Cardiac muscle cell (in vitro differentiated cells and primary cell): ENCODE measurements around the gene ENSA. TPM values are rescaled to one million over a fixed set of nuclear protein-coding genes. Genes with fewer than 3 reads are reported as not detected.
"Not testable (repeated sequence)": the region's sequence is repeated elsewhere in the genome, so short reads cannot be mapped to it uniquely, and the experiment has no call there.

ENCODE experiments used
- DNase-seq, 2 donors: peaks; one replicate each; pipeline versions ENCODE4 v3.0.0 to v3.0.0-alpha.2; 2010 to 2017; ENCODE audit warnings: low read depth in 1 of 2, low spot score in 1 of 2
- H3K27ac ChIP-seq: fragments of 200-600 bp; sonication (generic); 2 replicates; pipeline ENCODE4 v1.5.1; 2016
- H3K27me3 ChIP-seq: fragments of 200-600 bp; sonication (generic); 2 replicates; pipeline ENCODE4 v1.6.0; 2016; ENCODE audit warnings: control low read depth
- H3K36me3 ChIP-seq: fragments of 200-600 bp; sonication (generic); 2 replicates; pipeline ENCODE4 v1.5.1; 2016; ENCODE audit warnings: control low read depth
- H3K4me1 ChIP-seq: fragments of 200-600 bp; sonication (generic); 2 replicates; pipeline ENCODE4 v1.8.1; 2017; ENCODE audit warnings: low read depth, mild to moderate bottlenecking, mixed run types
- H3K4me3 ChIP-seq: fragments of 200-600 bp; sonication (generic); 2 replicates; pipeline ENCODE4 v1.5.1; 2016; ENCODE audit warnings: mild to moderate bottlenecking
- H3K9me3 ChIP-seq: fragments of 200-600 bp; sonication (generic); 2 replicates; pipeline ENCODE4 v1.5.1; 2017; ENCODE audit warnings: low read depth, mild to moderate bottlenecking, control low read depth
- polyA plus RNA-seq: library from polyadenylated mRNA; unstranded; fragments of >200 nt; fragmentation: Nextera tagmentation; extraction: Ambion mirVana; gene quantifications from 2 replicates; pipeline ENCODE4 v1.2.1, GENCODE V29; 2016
- total RNA-seq: library from RNA; depleted of rRNA; stranded (reverse); fragments of >200 nt; gene quantifications from 2 replicates; pipeline ENCODE4 v1.2.3, GENCODE V29; 2016
- TF ChIP-seq, protein P1 (sequence below): IDR thresholded peaks from 2 replicates; pipeline ENCODE4 v1.5.1; 2012; ENCODE audit warnings: low read depth, mild to moderate bottlenecking, low read length

The ENSA gene
- total and polyA plus RNA-seq, 2 experiments from 2014 or later: 65.9 to 82.2 TPM

DNA sequence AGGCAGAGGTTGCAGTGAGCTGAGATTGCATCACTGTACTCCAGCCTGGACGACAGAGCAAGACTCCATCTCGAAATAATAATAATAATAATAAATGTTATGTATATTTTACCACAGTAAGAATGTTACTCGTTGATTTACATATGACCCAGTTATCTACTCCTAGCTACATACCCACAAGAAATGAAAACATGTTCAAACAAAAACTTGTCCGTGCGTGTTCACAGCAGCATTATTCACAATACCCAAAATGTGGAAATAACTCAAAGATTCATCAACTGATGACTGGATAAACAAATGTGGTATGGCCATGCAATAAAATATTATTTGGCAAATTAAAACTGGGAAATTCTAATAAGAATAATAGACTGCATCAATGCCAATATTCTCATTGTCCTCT, 31.7 kb upstream of the ENSA start:
- no peaks in the 10 kb centered on the region for H3K27me3 ChIP-seq
- DNase-seq: no peak
- no peak overlapping the region for H3K27ac ChIP-seq
- no peak overlapping the region for H3K4me3 ChIP-seq
- H3K36me3 ChIP-seq: peaks cover 12% of the 10 kb centered on the region
- TF ChIP-seq, protein P1, sequence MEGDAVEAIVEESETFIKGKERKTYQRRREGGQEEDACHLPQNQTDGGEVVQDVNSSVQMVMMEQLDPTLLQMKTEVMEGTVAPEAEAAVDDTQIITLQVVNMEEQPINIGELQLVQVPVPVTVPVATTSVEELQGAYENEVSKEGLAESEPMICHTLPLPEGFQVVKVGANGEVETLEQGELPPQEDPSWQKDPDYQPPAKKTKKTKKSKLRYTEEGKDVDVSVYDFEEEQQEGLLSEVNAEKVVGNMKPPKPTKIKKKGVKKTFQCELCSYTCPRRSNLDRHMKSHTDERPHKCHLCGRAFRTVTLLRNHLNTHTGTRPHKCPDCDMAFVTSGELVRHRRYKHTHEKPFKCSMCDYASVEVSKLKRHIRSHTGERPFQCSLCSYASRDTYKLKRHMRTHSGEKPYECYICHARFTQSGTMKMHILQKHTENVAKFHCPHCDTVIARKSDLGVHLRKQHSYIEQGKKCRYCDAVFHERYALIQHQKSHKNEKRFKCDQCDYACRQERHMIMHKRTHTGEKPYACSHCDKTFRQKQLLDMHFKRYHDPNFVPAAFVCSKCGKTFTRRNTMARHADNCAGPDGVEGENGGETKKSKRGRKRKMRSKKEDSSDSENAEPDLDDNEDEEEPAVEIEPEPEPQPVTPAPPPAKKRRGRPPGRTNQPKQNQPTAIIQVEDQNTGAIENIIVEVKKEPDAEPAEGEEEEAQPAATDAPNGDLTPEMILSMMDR: no peak
- H3K4me1 ChIP-seq: no peaks in the 10 kb centered on the region
- no peaks in the 10 kb centered on the region for H3K9me3 ChIP-seq

GRCh38 chr1:150660584-150660983, 31.2 kb upstream of the ENSA start:
- Histone ChIP-seq H3K4me1 (no peaks in the 10 kb centered on the region), H3K27ac (no peak overlapping the region), H3K4me3 (no peak overlapping the region), H3K27me3 (no peaks in the 10 kb centered on the region), H3K36me3 (peaks cover 12% of the 10 kb centered on the region), H3K9me3 (no peaks in the 10 kb centered on the region)
- TF ChIP-seq, protein P1: no peak
- DNase-seq: no peak

DNA sequence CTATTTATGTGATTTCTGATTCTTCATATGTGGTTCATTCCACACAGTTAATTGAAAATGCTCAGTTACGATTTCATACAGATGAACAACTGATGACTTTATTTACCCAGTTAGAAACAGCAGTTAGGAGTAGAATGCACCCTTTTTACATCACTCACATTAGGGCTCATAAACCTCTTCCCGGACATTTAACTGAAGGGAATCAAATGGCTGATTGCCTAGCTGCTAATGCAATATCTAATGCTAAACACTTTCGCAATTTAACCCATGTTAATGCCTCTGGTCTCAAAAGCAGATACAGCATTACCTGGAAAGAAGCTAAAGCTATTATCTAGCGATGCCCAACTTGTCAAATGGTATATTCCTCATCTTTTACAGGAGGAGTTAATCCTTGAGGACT, 27.7 kb upstream of the ENSA start:
- not testable (repeated sequence) for H3K4me1 ChIP-seq, DNase-seq, H3K4me3 ChIP-seq, H3K27ac ChIP-seq, H3K27me3 ChIP-seq, H3K9me3 ChIP-seq
- H3K36me3 ChIP-seq: peaks cover 12% of the 10 kb centered on the region

GRCh38 chr1:150654635-150655034, 25.2 kb upstream of the ENSA start:
- H3K27ac ChIP-seq, H3K27me3 ChIP-seq, H3K4me1 ChIP-seq, H3K4me3 ChIP-seq, H3K9me3 ChIP-seq, DNase-seq, H3K36me3 ChIP-seq: not testable (repeated sequence)

- no peaks in the 10 kb centered on the region for H3K27me3 ChIP-seq
- H3K36me3 ChIP-seq: peaks cover 15% of the 10 kb centered on the region
- H3K9me3 ChIP-seq: no peaks in the 10 kb centered on the region
- no peaks in the 10 kb centered on the region for H3K4me1 ChIP-seq
- TF ChIP-seq, protein P1: no peak
- H3K27ac ChIP-seq: no peak overlapping the region
- no peak overlapping the region for H3K4me3 ChIP-seq
- DNase-seq: peak in 1 of 2 donors; percentile 63
Observed at GRCh38 chr1:150650193-150650592, 20.8 kb upstream of the ENSA start.

DNA sequence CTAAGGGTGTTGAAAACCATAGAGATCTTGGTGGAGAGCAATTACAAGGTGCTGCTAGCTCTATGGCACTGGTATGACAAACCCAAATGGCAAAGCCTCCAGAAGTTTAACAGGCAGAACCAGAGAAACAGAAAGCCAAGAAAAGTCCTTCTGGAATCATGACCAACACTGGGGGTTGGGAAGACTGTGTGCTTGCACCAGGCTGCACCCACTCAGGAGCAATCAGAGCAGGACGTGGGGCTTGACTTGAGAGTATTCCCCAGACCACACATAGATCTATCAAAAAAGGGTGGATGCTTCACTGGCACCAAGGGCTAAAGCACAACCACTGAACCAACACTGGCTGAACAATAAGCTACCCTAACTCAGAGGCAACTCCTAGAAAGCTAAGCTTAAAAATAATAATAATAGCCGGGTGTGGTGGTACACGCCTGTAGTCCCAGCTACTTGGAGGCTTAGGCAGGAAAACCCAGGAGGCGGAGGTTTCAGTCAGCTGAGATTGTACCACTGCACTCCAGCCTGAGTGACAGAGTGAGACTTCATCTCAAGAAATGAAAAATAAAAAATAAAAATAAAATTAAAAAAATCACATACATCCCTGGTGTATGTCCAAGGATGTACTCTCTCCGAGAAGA, 20.1 kb upstream of the ENSA start:
- Histone ChIP-seq H3K27me3 (no peaks in the 10 kb centered on the region), H3K4me1 (no peaks in the 10 kb centered on the region), H3K4me3 (no peak overlapping the region), H3K27ac (no peak overlapping the region), H3K9me3 (no peaks in the 10 kb centered on the region), H3K36me3 (peaks cover 15% of the 10 kb centered on the region)
- TF ChIP-seq, protein P1: no peak
- no peak for DNase-seq
